GM13977 (cell line): ENCODE measurements around the gene EHD4.

Experiments used
- DNase-seq: peaks from one replicate; pipeline ENCODE4 v3.0.0; 2012; ENCODE audit warnings: low spot score
- in situ Hi-C: fragments of 300-500 bp; cut with MboI; formaldehyde crosslinking; loops from one replicate; pipeline ENCODE4 v1.12.0; 2022; ENCODE audit warnings: low sequenced_read_pairs, low pct_unique_long_range_greater_than_20kb, mixed read lengths, inconsistent platforms; ENCODE audit not compliant: unreplicated experiment
- TF ChIP-seq, protein P1 (sequence below): IDR thresholded peaks from 2 replicates; pipeline ENCODE4 v1.5.1; 2012; ENCODE audit warnings: mild to moderate bottlenecking, control low read depth; ENCODE audit not compliant: insufficient read depth; ENCODE audit errors: extremely low read depth, missing control alignments

The EHD4 gene

DNA sequence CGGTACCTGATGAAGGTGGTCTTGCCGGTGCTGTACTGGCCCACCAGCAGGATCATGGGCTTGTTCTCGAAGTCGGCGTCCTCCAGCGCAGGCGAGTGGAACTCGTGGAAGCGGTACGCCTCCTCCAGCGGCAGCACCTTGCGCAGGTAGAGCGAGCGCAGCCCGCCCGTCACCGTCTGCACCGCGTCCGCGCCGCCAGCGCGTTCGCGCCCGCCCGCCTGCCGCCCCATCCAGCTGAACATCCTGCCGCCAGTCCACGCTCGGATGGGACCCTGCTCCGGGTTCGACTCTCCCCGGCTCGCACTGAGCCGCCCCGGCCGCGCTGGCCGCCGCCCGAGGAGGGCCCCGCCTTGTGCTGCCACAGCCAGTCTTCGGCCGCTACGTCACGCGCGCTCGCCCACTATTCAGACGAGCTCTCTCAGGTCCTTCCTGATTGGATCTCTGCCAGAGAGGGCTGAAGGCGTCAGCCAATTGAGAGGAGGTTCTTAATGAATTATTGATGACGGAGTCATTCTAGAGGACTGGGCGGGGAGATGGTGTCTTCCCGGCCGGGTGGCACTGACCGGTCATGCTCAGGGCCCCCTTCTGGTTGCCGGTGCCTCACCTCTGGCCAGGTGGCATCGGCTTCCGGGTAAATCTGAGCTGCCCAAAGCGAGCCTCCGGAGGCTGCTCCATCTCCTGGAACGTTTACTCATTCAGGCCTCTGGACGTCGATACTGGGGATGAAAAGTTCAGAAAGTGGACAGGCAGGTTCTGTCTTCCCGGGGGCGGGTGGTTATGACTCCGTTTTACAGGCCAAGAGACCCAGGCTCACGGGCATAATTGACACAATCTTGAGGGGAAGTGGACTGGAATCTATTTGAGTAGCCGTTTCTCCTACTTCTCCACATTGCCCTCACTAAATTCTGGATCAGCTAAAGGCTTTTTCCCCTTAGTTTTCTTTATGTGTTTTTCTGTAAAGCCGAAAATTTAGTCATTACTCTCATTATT is at the start of gene EHD4:
TSS of gene EHD4 (minus strand) at position 305 of the 990 bp plus-strand sequence. CDS start at position 242, 63 bp downstream.
- in situ Hi-C loops, result no loop called here
- peak; percentile 97 for DNase-seq
- TF ChIP-seq, protein P1, sequence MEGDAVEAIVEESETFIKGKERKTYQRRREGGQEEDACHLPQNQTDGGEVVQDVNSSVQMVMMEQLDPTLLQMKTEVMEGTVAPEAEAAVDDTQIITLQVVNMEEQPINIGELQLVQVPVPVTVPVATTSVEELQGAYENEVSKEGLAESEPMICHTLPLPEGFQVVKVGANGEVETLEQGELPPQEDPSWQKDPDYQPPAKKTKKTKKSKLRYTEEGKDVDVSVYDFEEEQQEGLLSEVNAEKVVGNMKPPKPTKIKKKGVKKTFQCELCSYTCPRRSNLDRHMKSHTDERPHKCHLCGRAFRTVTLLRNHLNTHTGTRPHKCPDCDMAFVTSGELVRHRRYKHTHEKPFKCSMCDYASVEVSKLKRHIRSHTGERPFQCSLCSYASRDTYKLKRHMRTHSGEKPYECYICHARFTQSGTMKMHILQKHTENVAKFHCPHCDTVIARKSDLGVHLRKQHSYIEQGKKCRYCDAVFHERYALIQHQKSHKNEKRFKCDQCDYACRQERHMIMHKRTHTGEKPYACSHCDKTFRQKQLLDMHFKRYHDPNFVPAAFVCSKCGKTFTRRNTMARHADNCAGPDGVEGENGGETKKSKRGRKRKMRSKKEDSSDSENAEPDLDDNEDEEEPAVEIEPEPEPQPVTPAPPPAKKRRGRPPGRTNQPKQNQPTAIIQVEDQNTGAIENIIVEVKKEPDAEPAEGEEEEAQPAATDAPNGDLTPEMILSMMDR, result peak; percentile 47

DNA sequence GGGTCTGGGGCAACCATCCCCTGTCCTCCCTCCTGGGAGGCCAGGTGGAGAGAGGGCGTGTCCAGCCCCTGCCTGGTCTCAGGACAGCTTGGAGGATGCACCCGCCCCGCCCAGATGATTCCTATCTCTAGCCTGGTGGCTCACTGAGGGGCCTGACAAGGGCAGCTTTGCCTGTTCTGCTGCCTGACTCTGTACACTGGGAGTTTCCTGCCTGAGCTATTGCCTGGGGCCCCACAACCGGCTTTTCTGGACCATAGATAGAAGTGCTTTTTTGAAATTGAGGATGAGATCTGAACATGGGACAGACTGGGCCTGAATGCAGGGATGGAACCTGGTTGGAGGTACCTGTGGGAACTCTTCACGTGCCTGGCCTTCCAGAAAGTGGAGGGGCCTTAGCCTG is 49.2 kb upstream of the EHD4 start:
- TF ChIP-seq, protein P1, result no peak
- in situ Hi-C loops, result no loop called here
- no peak for DNase-seq

DNA sequence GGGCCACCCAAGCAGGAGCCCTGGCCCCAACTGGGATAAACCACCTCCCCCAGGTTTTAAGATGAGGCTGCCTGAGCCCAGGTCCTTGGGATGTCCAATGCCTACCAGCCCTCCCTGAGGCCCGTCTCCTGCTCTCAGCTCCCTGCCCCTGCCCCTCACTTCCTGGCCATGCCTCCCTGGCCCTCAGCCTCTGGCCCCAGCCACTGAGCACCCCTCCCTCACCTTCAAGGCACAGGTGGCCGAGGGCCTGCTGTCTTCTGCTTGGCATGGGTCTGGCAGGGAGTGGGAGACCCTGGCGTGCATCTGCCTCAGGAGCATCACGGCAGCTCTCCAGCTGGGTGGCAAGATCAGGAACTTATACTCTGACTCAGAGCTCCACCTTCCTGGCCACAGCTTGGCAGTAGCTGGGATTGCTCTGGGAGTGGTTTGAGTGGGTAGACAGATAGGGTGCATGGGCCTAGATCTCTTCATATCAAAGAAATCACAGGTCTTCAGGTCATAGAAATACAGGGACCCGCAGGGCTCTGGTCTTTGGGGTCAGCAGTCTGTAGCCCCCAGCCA is 48.4 kb upstream of the EHD4 start, which contains the start of gene PLA2G4E:
TSS of gene PLA2G4E (minus strand) at position 330 of the 561 bp plus-strand sequence. CDS start at position 318, 12 bp downstream.
- TF ChIP-seq, protein P1, result no peak
- no peak for DNase-seq
- in situ Hi-C loops, result no loop called here

DNA sequence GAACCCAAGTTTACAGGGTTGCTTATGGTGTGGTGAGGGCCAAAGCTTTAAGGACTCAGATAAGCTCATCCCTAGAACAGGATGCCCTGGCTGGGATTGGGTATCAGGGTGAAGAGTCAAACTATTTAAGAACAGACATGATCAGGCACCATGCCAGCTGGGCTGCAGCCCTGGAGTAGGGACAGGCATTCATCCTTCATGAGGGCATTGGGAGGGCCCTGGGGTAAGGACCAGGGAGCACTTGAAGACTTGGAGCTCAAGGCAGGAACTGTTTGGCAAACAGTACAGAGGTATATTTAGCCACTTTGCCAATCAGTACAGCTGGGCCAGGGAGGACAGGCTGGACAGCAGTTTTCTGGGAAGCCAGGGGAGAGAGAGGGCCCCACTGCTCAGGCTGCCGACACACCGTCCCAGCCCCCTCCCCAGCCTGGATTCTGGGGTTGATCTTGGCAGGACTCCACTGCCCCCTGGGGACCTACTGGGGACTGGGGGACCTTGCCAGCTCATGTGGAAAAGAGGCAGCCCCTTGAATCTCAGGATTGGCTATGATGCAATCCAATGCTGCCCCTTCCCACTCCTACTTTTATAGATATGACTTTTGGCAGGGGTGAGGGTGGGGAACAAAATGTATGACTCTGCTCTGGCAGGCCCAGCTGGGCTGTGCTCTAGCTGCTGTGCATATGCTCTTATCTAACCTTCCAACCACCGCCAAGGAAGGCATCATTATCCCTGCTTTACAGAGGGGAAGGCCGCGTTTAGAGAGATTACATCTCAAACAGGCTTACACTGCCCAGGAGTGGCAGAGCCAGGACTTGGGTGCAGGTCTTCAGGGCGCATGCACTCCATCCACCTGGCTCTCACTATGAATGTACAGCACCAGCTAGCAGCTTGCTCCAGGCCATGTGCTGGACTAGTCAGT is 46.2 kb upstream of the EHD4 start:
- DNase-seq, result no peak
- TF ChIP-seq, protein P1, result no peak
- in situ Hi-C loops, result no loop called here

DNA sequence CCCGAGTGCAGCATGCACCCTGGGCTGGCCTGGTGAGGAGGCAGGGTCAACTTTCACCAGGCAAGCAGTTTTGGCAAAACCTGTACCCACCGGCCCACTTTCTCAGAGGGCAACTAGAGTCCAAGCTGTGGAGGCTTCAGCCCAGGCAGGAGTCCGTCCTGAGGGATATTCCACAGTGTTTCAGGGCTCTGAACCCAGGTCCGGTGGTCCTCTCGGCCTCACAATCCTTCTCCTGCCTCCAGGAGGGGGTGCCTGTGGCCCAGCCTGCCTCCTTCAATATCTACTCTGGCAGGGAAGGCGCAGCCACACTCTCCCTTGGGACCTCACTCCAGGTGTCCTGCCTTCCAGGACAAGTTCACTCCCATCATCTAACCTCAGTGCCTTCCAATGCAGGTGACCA is 44.6 kb upstream of the EHD4 start:
- TF ChIP-seq, protein P1, result no peak
- in situ Hi-C loops, result no loop called here
- no peak for DNase-seq

DNA sequence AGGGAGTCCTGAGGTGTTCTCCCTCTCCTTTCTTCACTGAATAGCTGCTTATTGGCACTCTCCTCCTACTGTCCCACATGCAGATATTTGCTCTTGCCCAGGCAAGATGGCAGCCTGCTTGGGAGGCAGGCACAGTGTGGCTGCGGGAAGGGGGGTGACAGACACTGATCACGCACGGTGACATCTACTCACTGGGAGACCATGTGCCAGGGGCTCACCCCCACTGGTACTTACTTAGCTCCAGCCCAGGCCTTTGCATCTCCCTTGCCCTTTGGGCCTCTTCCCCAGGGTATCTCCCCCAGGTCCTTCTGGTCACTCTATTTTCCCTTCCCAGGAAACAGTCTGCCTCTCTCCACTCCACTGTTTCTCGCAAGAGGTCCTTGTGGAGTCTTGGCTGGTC is 42.0 kb upstream of the EHD4 start:
- TF ChIP-seq, protein P1, result no peak
- no peak for DNase-seq
- in situ Hi-C loops, result no loop called here
